IMR-90 (cell line): ENCODE data around the gene KLF13. TPM values are rescaled to one million over a fixed set of nuclear protein-coding genes. Genes with fewer than 3 reads are reported as not detected.
A peak's percentile ranks its signal among the peaks of the same experiment; 100 is the strongest.

Experiments used
- ATAC-seq: fragments of 200-7000 bp; cut with Tn5 transposase; 2 replicates; pipeline ENCODE4 v1.9.1; 2020; ENCODE audit warnings: low read depth, mild to moderate bottlenecking, moderate library complexity
- BruUV-seq: library from RNA; stranded (reverse); fragments of 400-500 nt; replicated peaks from 2 replicates; lab custom pipeline; 2021; lab: Mats Ljungman, UMichigan
- CTCF ChIA-PET: fragments of 300-600 bp; formaldehyde crosslinking; extraction: SDS; loops from one replicate; lab custom pipeline; 2021; ENCODE audit warnings: antibody characterized with exemption; lab: Yijun Ruan, JAX
- POLR2A ChIA-PET: fragments of 300-600 bp; sonication (Branson Sonifier 250); formaldehyde crosslinking; loops from one replicate; lab custom pipeline; 2022; ENCODE audit warnings: antibody characterized with exemption; ENCODE audit not compliant: unreplicated experiment; lab: Charles Lee
- DNase-seq: peaks from one replicate; pipeline ENCODE4 v3.0.0; 2013
- H2AFZ ChIP-seq: replicated peaks from 2 replicates; pipeline ENCODE3; 2013; ENCODE audit warnings: low read length, mild to moderate bottlenecking; ENCODE audit not compliant: poor library complexity
- H2AK5ac ChIP-seq: 2 replicates; pipeline ENCODE4 v1.6.1; 2013; ENCODE audit warnings: low read depth, low read length, inconsistent platforms
- H2AK9ac ChIP-seq: replicated peaks from 2 replicates; pipeline ENCODE3; 2013; ENCODE audit warnings: mild to moderate bottlenecking, low read depth, low read length, moderate library complexity; ENCODE audit not compliant: poor library complexity
- H2BK120ac ChIP-seq: 2 replicates; pipeline ENCODE4 v1.6.1; 2013; ENCODE audit warnings: low read depth, low read length, inconsistent platforms
- H2BK15ac ChIP-seq: 3 replicates; pipeline ENCODE4 v1.6.1; 2013; ENCODE audit warnings: low read depth, low read length, inconsistent platforms
- H2BK20ac ChIP-seq: 2 replicates; pipeline ENCODE4 v1.6.1; 2013; ENCODE audit warnings: low read depth, mild to moderate bottlenecking, inconsistent platforms, low read length, moderate library complexity
- H2BK5ac ChIP-seq: 2 replicates; pipeline ENCODE4 v1.6.1; 2013; ENCODE audit warnings: mild to moderate bottlenecking, low read depth, low read length, inconsistent platforms; ENCODE audit not compliant: poor library complexity, severe bottlenecking
- H3K14ac ChIP-seq: replicated peaks from 2 replicates; pipeline ENCODE4 v1.6.1; 2013; ENCODE audit warnings: low read depth, low read length, inconsistent platforms
- H3K18ac ChIP-seq: 2 replicates; pipeline ENCODE4 v1.6.1; 2013; ENCODE audit warnings: low read depth, low read length, control low read depth
- H3K23ac ChIP-seq: 2 replicates; pipeline ENCODE4 v1.6.1; 2013; ENCODE audit warnings: low read depth, low read length, inconsistent platforms
- H3K27ac ChIP-seq: 2 replicates; pipeline ENCODE4 v1.5.1; 2013; ENCODE audit warnings: mild to moderate bottlenecking, control low read depth, low read length; ENCODE audit not compliant: insufficient read depth
- H3K27me3 ChIP-seq: 2 replicates; pipeline ENCODE4 v1.6.1; 2013; ENCODE audit warnings: low read length; ENCODE audit not compliant: control insufficient read depth, insufficient read depth
- H3K36me3 ChIP-seq: 2 replicates; pipeline ENCODE4 v1.6.1; 2013; ENCODE audit warnings: low read length, mixed read lengths; ENCODE audit not compliant: control insufficient read depth, insufficient read depth
- H3K4ac ChIP-seq: 2 replicates; pipeline ENCODE4 v1.6.1; 2013; ENCODE audit warnings: low read depth, low read length, inconsistent platforms
- H3K4me1 ChIP-seq: 2 replicates; pipeline ENCODE4 v1.6.1; 2013; ENCODE audit warnings: low read length, mixed read lengths; ENCODE audit not compliant: control insufficient read depth, insufficient read depth
- H3K4me2 ChIP-seq: 2 replicates; pipeline ENCODE4 v1.6.1; 2013; ENCODE audit warnings: low read depth, mild to moderate bottlenecking, control low read depth, low read length, moderate library complexity
- H3K4me3 ChIP-seq: 2 replicates; pipeline ENCODE4 v1.5.1; 2013; ENCODE audit warnings: low read depth, mild to moderate bottlenecking, control low read depth, low read length, moderate library complexity; ENCODE audit not compliant: insufficient read depth
- H3K56ac ChIP-seq: 2 replicates; pipeline ENCODE4 v1.6.1; 2013; ENCODE audit warnings: low read length, inconsistent platforms; ENCODE audit not compliant: insufficient read depth; ENCODE audit errors: extremely low read depth
- H3K79me1 ChIP-seq, 2 experiments: 2 replicates each; pipeline ENCODE4 v1.6.1; 2013; ENCODE audit warnings: low read length in 2 of 2, inconsistent platforms in 1 of 2, low read depth in 1 of 2
- H3K9ac ChIP-seq: 2 replicates; pipeline ENCODE4 v1.6.1; 2013; ENCODE audit warnings: low read depth, low read length, control low read depth
- H3K9me1 ChIP-seq: 2 replicates; pipeline ENCODE4 v1.6.1; 2013; ENCODE audit warnings: low read length, inconsistent platforms; ENCODE audit not compliant: insufficient read depth
- H3K9me3 ChIP-seq: 2 replicates; pipeline ENCODE4 v1.6.1; 2013; ENCODE audit warnings: low read length; ENCODE audit not compliant: control insufficient read depth, insufficient read depth
- H4K20me1 ChIP-seq: 2 replicates; pipeline ENCODE4 v1.6.1; 2013; ENCODE audit warnings: low read length, inconsistent platforms; ENCODE audit not compliant: insufficient read depth
- H4K5ac ChIP-seq: 2 replicates; pipeline ENCODE4 v1.6.1; 2013; ENCODE audit warnings: mild to moderate bottlenecking, low read depth, low read length, control low read depth
- H4K8ac ChIP-seq, 2 experiments: 2 replicates each; pipeline ENCODE4 v1.6.1; 2013; ENCODE audit warnings: low read depth in 2 of 2, low read length in 2 of 2, control low read depth in 1 of 2, inconsistent platforms in 1 of 2
- H4K91ac ChIP-seq: 2 replicates; pipeline ENCODE4 v1.6.1; 2013; ENCODE audit warnings: low read depth, low read length, inconsistent platforms; ENCODE audit not compliant: insufficient read depth
- MXI1 ChIP-seq: IDR thresholded peaks from 2 replicates; pipeline ENCODE4 v1.6.1; 2012; ENCODE audit warnings: low read depth, mild to moderate bottlenecking, low read length, moderate library complexity, borderline replicate concordance
- POLR2A ChIP-seq: IDR thresholded peaks from 2 replicates; pipeline ENCODE4 v1.6.1; 2012; ENCODE audit warnings: mild to moderate bottlenecking, low read depth, low read length
- RCOR1 ChIP-seq: IDR thresholded peaks from 2 replicates; pipeline ENCODE4 v1.6.1; 2012; ENCODE audit warnings: mild to moderate bottlenecking, low read length, improper control_type of control experiment; ENCODE audit not compliant: insufficient replicate concordance
- SMC3 ChIP-seq: fragments of 150-350 bp; IDR thresholded peaks from 2 replicates; pipeline ENCODE4 v1.6.1; 2016; ENCODE audit warnings: low read depth, mild to moderate bottlenecking, antibody characterized with exemption, low read length, moderate library complexity
- WGBS, 2 experiments: methylation state at CpG; one replicate each; pipeline versions ENCODE4 v1.1.5 to v1.1.7; 2013; ENCODE audit warnings: missing lambda C conversion rate in 2 of 2; ENCODE audit not compliant: insufficient read length in 1 of 2; ENCODE audit errors: extremely low coverage in 2 of 2; 5-methylcytosine and 5-hydroxymethylcytosine counted together
- dilution Hi-C: fragments of 300-500 bp; cut with HindIII; formaldehyde crosslinking; loops from one replicate; pipeline ENCODE4 v1.14.3; 2018; ENCODE audit warnings: low sequenced_read_pairs; ENCODE audit not compliant: unreplicated experiment
- in situ Hi-C: fragments of 300-500 bp; cut with MboI; formaldehyde crosslinking; loops from 3 replicates; pipeline ENCODE4 v1.14.3; 2019; ENCODE audit warnings: low sequenced_read_pairs, inconsistent platforms, mixed read lengths
- intact Hi-C: fragments of 100-400 bp; cut with micrococcal nuclease; formaldehyde crosslinking; loops from 2 replicates; pipeline ENCODE4 v1.10.0; 2022
- polyA plus RNA-seq, 3 experiments: library from polyadenylated mRNA; depleted of rRNA; stranded (reverse); fragments of >200 nt; gene quantifications; 2 replicates each; pipeline ENCODE4 v1.2.3, GENCODE V29; 2012; ENCODE audit warnings: low replicate concordance in 1 of 3
- total RNA-seq: library from RNA; depleted of rRNA; stranded (reverse); fragments of >200 nt; gene quantifications from 2 replicates; pipeline ENCODE4 v1.2.3, GENCODE V29; 2012
- TF ChIP-seq, protein P1 (sequence below): fragments of 150-350 bp; IDR thresholded peaks from 2 replicates; pipeline ENCODE4 v1.6.1; 2016; ENCODE audit warnings: low read depth, mild to moderate bottlenecking, low read length, moderate library complexity, borderline replicate concordance
- TF ChIP-seq, protein P2 (sequence below): fragments of 150-350 bp; IDR thresholded peaks from 2 replicates; pipeline ENCODE4 v1.6.1; 2017; ENCODE audit warnings: mild to moderate bottlenecking, antibody characterized with exemption, low read length, low read depth

Gene KLF13
- total and polyA plus RNA-seq, 2 of the 4 experiments (the other 2 are of a cell fraction) = 9.5 to 10.6 TPM

DNA sequence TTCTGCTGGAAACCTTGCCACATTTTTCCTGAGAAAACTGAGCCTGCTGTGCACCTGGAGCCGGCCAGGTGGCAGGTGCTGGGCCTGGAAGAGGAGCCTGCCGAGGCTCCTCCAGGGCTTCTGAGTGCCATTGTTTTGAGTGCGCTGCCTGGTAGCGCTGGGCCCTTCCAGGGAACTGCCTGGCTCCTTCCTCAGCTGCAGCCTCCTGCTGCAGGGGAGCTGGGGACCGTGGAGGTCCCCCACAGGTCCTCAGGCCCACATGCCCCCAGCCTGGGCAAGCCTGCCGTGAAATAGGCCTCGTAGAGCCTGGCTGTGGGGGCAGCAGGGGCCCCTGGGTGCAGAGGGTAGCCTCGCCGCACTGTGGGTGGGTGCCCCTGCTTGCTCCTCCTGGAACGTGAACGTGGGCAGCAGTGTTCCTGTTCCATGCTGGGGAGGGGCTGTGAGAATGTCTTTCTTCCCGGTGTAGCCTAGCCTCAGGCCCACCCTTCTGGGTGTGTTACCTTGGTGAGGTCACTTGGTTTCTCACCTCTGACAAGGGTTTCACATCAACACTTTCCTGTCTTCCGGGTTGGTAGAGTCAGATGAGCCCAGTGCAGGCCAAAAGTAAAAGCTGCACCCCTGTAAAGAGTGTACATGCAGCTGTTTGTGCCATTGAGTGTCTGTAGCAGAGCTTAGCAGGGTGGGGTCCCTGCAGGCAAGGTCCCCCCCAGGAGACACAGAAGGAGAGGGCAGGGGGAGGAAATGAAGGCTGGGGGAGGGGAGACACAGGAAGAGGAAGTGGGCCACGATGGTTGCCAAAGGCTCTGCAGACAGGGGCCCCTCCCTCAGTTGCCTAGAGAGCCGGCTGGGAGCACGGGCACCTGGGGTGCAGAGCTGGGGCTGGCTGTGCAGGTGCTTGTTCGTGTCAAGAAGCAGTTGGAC, 34.5 kb downstream of the KLF13 start:
- H4K20me1 ChIP-seq = peaks cover 70% of the 10 kb centered on the region

More for the DNA sequence above, 34.5 kb downstream of the KLF13 start:
- Histone ChIP-seq H2BK15ac (no peak overlapping the region), H2BK20ac (no peak overlapping the region), H3K79me1 (peaks cover 31 to 87% of the 10 kb centered on the region in 2 experiments), H3K36me3 (no peaks in the 10 kb centered on the region), H2BK120ac (no peak overlapping the region), H4K91ac (no peak overlapping the region), H4K8ac (0 out of 4 replicates have a peak overlapping the region, but pooled peaks of 1 of the 2 experiments have one; percentile 4), H2BK5ac (no peak overlapping the region), H2AK9ac (no peak overlapping the region), H3K4me1 (peaks cover 14% of the 10 kb centered on the region), H3K9ac (no peak overlapping the region), H3K14ac (no peak overlapping the region; the same call in 1 of the 2 replicates), H2AK5ac (0 out of 2 replicates have a peak overlapping the region, but pooled peaks have one; percentile 27), H3K4me3 (no peak overlapping the region), H3K56ac (no peak overlapping the region), H3K27ac (no peak overlapping the region), H3K4ac (no peak overlapping the region; the same call in 1 of the 2 replicates), H3K23ac (0 out of 2 replicates have a peak overlapping the region, but pooled peaks have one; percentile 66), H3K4me2 (no peak overlapping the region), H3K9me3 (no peaks in the 10 kb centered on the region), H3K9me1 (peaks cover 22% of the 10 kb centered on the region), H2AFZ (peak overlapping the region; percentile 35), H3K27me3 (no peaks in the 10 kb centered on the region), H3K18ac (no peak overlapping the region), H4K5ac (0 out of 2 replicates have a peak overlapping the region, but pooled peaks have one; percentile 5)
- 57% methylated on average over 1 of the region's 17 CpGs; no CpG with 5 or more reads in 1 of the 2 experiments for WGBS, 2 experiments
- dilution Hi-C loops (no loop called here), in situ Hi-C loops (loop anchor here (10.0 kb wide), 1 partner anchor 124 kb away; no protein-coding TSS in a partner anchor), intact Hi-C loops (no loop called here)
- DNase-seq (no peak), ATAC-seq (no peak)
- POLR2A ChIA-PET = no interaction called here
- BruUV-seq = no TSS peak
- TF ChIP-seq, protein P1, sequence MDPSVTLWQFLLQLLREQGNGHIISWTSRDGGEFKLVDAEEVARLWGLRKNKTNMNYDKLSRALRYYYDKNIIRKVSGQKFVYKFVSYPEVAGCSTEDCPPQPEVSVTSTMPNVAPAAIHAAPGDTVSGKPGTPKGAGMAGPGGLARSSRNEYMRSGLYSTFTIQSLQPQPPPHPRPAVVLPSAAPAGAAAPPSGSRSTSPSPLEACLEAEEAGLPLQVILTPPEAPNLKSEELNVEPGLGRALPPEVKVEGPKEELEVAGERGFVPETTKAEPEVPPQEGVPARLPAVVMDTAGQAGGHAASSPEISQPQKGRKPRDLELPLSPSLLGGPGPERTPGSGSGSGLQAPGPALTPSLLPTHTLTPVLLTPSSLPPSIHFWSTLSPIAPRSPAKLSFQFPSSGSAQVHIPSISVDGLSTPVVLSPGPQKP = no peak
- TF ChIP-seq SMC3 (no peak), MXI1 (no peak), POLR2A (no peak), RCOR1 (no peak)
- TF ChIP-seq, protein P2, sequence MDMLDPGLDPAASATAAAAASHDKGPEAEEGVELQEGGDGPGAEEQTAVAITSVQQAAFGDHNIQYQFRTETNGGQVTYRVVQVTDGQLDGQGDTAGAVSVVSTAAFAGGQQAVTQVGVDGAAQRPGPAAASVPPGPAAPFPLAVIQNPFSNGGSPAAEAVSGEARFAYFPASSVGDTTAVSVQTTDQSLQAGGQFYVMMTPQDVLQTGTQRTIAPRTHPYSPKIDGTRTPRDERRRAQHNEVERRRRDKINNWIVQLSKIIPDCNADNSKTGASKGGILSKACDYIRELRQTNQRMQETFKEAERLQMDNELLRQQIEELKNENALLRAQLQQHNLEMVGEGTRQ = no peak
- CTCF ChIA-PET = no interaction called here
